H9 (cell line): ENCODE results near the gene GSG1L. TPM values are rescaled to one million over a fixed set of nuclear protein-coding genes. Genes with fewer than 3 reads are reported as not detected.
A peak's percentile ranks its signal among the peaks of the same experiment; 100 is the strongest.

Experiments used
- DNase-seq: peaks from one replicate; pipeline ENCODE4 v3.0.0-alpha.2; 2017
- H2AFZ ChIP-seq: one replicate; pipeline ENCODE4 v1.6.1; 2013; ENCODE audit warnings: mild to moderate bottlenecking, low read length, control low read depth, moderate library complexity
- H2AK5ac ChIP-seq: 2 replicates; pipeline ENCODE4 v1.6.1; 2013; ENCODE audit warnings: low read length, control low read depth, mixed read lengths; ENCODE audit not compliant: insufficient read length
- H2BK120ac ChIP-seq: one replicate; pipeline ENCODE4 v1.6.1; 2013; ENCODE audit warnings: low read depth, mild to moderate bottlenecking, low read length, control low read depth, inconsistent platforms; ENCODE audit not compliant: poor library complexity, severe bottlenecking
- H2BK12ac ChIP-seq: 2 replicates; pipeline ENCODE4 v1.6.1; 2013; ENCODE audit warnings: low read length, control low read depth, mixed read lengths, low read depth; ENCODE audit not compliant: insufficient read length
- H2BK15ac ChIP-seq: 2 replicates; pipeline ENCODE4 v1.6.1; 2013; ENCODE audit warnings: low read depth, low read length, control low read depth
- H2BK20ac ChIP-seq: one replicate; pipeline ENCODE4 v1.6.1; 2013; ENCODE audit warnings: low read depth, mild to moderate bottlenecking, low read length, control low read depth, inconsistent platforms; ENCODE audit not compliant: poor library complexity, severe bottlenecking
- H2BK5ac ChIP-seq: 2 replicates; pipeline ENCODE4 v1.6.1; 2013; ENCODE audit warnings: low read length, control low read depth, mixed read lengths; ENCODE audit not compliant: insufficient read length
- H3K14ac ChIP-seq: 2 replicates; pipeline ENCODE4 v1.6.1; 2013; ENCODE audit warnings: low read length, control low read depth; ENCODE audit not compliant: insufficient read depth
- H3K18ac ChIP-seq: 2 replicates; pipeline ENCODE4 v1.6.1; 2013; ENCODE audit warnings: low read depth, mild to moderate bottlenecking, mixed read lengths, low read length, control low read depth; ENCODE audit not compliant: insufficient read length
- H3K23ac ChIP-seq: 2 replicates; pipeline ENCODE4 v1.6.1; 2013; ENCODE audit warnings: low read length, control low read depth, mixed read lengths, low read depth; ENCODE audit not compliant: insufficient read length
- H3K23me2 ChIP-seq: 2 replicates; pipeline ENCODE4 v1.6.1; 2013; ENCODE audit warnings: low read depth, mild to moderate bottlenecking, mixed read lengths, low read length, control low read depth; ENCODE audit not compliant: insufficient read length, poor library complexity, severe bottlenecking
- H3K27ac ChIP-seq: 2 replicates; pipeline ENCODE4 v1.5.1; 2013; ENCODE audit warnings: low read length, control low read depth, mixed read lengths, low read depth; ENCODE audit not compliant: insufficient read length
- H3K27me3 ChIP-seq: 2 replicates; pipeline ENCODE4 v1.6.1; 2013; ENCODE audit warnings: low read length, control low read depth, inconsistent platforms; ENCODE audit not compliant: insufficient read depth
- H3K4ac ChIP-seq: 2 replicates; pipeline ENCODE4 v1.6.1; 2013; ENCODE audit warnings: low read depth, mild to moderate bottlenecking, control low read depth, inconsistent platforms, low read length, moderate library complexity
- H3K4me1 ChIP-seq: 2 replicates; pipeline ENCODE4 v1.6.1; 2013; ENCODE audit warnings: low read length, control low read depth, inconsistent platforms; ENCODE audit not compliant: insufficient read depth
- H3K4me2 ChIP-seq: 2 replicates; pipeline ENCODE4 v1.6.1; 2013; ENCODE audit warnings: low read length, control low read depth, mixed read lengths; ENCODE audit not compliant: insufficient read length, insufficient read depth
- H3K56ac ChIP-seq: 2 replicates; pipeline ENCODE4 v1.6.1; 2013; ENCODE audit warnings: low read depth, mild to moderate bottlenecking, mixed read lengths, low read length, control low read depth; ENCODE audit not compliant: insufficient read length
- H3K79me1 ChIP-seq: 2 replicates; pipeline ENCODE4 v1.6.1; 2013; ENCODE audit warnings: low read depth, mild to moderate bottlenecking, moderate library complexity, low read length, control low read depth, inconsistent platforms; ENCODE audit not compliant: insufficient read depth, poor library complexity, severe bottlenecking
- H3K79me2 ChIP-seq: 2 replicates; pipeline ENCODE4 v1.6.1; 2013; ENCODE audit warnings: low read length, control low read depth, inconsistent platforms; ENCODE audit not compliant: insufficient read depth
- H3K9ac ChIP-seq: 2 replicates; pipeline ENCODE4 v1.6.1; 2013; ENCODE audit warnings: low read length, control low read depth, mixed read lengths; ENCODE audit not compliant: insufficient read length; ENCODE audit errors: extremely low read depth
- H3K9me3 ChIP-seq: one replicate; pipeline ENCODE4 v1.6.1; 2013; ENCODE audit warnings: low read depth, low read length, inconsistent platforms; ENCODE audit not compliant: control insufficient read depth
- H3T11ph ChIP-seq: one replicate; pipeline ENCODE4 v1.6.1; 2013; ENCODE audit warnings: mild to moderate bottlenecking, low read length, control low read depth, inconsistent platforms
- H4K20me1 ChIP-seq: one replicate; pipeline ENCODE4 v1.6.1; 2013; ENCODE audit not compliant: control insufficient read depth, insufficient read length, insufficient read depth
- H4K5ac ChIP-seq: 2 replicates; pipeline ENCODE4 v1.6.1; 2013; ENCODE audit warnings: low read depth, mild to moderate bottlenecking, mixed read lengths, low read length, control low read depth; ENCODE audit not compliant: insufficient read length
- H4K8ac ChIP-seq: replicated peaks from 2 replicates; pipeline ENCODE4 v1.6.1; 2013; ENCODE audit warnings: low read length, control low read depth, mixed read lengths, low read depth; ENCODE audit not compliant: insufficient read length
- H4K91ac ChIP-seq: 2 replicates; pipeline ENCODE4 v1.6.1; 2013; ENCODE audit warnings: low read depth, mild to moderate bottlenecking, moderate library complexity, mixed read lengths, low read length, control low read depth; ENCODE audit not compliant: insufficient read length
- H3K27ac Mint-ChIP-seq, 3 experiments: 2 replicates in 2 of 3; 3 replicates in 1 of 3; pipeline ENCODE4 v1.8.0; 2020 to 2021; ENCODE audit warnings: mixed read lengths in 3 of 3, mild to moderate bottlenecking in 1 of 3, moderate library complexity in 1 of 3
- H3K27me3 Mint-ChIP-seq: 2 replicates; pipeline ENCODE4 v1.8.0; 2021; ENCODE audit warnings: low read depth, mild to moderate bottlenecking, moderate library complexity, mixed read lengths
- H3K36me3 Mint-ChIP-seq, 3 experiments: 2 replicates in 2 of 3; 3 replicates in 1 of 3; pipeline ENCODE4 v1.8.0; 2020 to 2021; ENCODE audit warnings: low read depth in 3 of 3, mixed read lengths in 3 of 3; ENCODE audit not compliant: insufficient read depth in 1 of 3
- H3K4me1 Mint-ChIP-seq, 2 experiments: 2 replicates each; pipeline ENCODE4 v1.8.0; 2020; ENCODE audit warnings: mixed read lengths in 2 of 2
- H3K4me3 Mint-ChIP-seq, 2 experiments: 2 replicates in 1 of 2; 3 replicates in 1 of 2; pipeline ENCODE4 v1.8.0; 2020 to 2021; ENCODE audit warnings: mild to moderate bottlenecking in 2 of 2, mixed read lengths in 2 of 2, moderate library complexity in 1 of 2
- H3K9me3 Mint-ChIP-seq, 2 experiments: 2 replicates in 1 of 2; 3 replicates in 1 of 2; pipeline ENCODE4 v1.8.0; 2020; ENCODE audit warnings: mild to moderate bottlenecking in 2 of 2, mixed read lengths in 2 of 2, moderate library complexity in 1 of 2
- CTCF ChIP-seq: fragments of 200-600 bp; sonication (generic); conservative IDR thresholded peaks from 3 replicates; pipeline ENCODE4 v1.8.0; 2021; ENCODE audit warnings: antibody characterized with exemption, mild to moderate bottlenecking
- WGBS: extraction: QIAGEN DNeasy Blood & Tissue Kit; methylation state at CpG from one replicate; pipeline ENCODE4 v1.1.7; 2013; ENCODE audit warnings: missing lambda C conversion rate, low lambda C conversion rate, mixed read lengths; ENCODE audit not compliant: insufficient read length; ENCODE audit errors: extremely low coverage; 5-methylcytosine and 5-hydroxymethylcytosine counted together
- total RNA-seq: library from RNA; stranded (reverse); gene quantifications from 2 replicates; pipeline ENCODE4 v1.2.1, GENCODE V29; 2021

The GSG1L gene
- total RNA-seq, 1 experiment from 2014 or later: 0.35 TPM

GRCh38 chr16:27754788-27755690 is 308.5 kb downstream of the GSG1L start:
- peaks cover 0 to 2% (median 1%) of the 10 kb centered on the region in 3 experiments; a peak in 3 of 7 replicates for H3K36me3 Mint-ChIP-seq
- Histone ChIP-seq H3K9ac (no peak overlapping the region), H2AK5ac (no peak overlapping the region), H2BK5ac (no peak overlapping the region), H4K8ac (no peak overlapping the region), H3K18ac (no peak overlapping the region), H3K27ac (no peak overlapping the region), H2BK120ac (no peak overlapping the region), H3T11ph (no peak overlapping the region), H3K4ac (no peak overlapping the region), H3K4me1 (no peaks in the 10 kb centered on the region), H3K23me2 (no peaks in the 10 kb centered on the region), H4K91ac (no peak overlapping the region), H3K14ac (no peak overlapping the region; the same call in 1 of the 2 replicates), H3K79me2 (no peaks in the 10 kb centered on the region), H3K27me3 (no peaks in the 10 kb centered on the region), H4K20me1 (no peaks in the 10 kb centered on the region), H2BK15ac (no peak overlapping the region), H4K5ac (no peak overlapping the region), H3K9me3 (no peaks in the 10 kb centered on the region), H3K79me1 (no peaks in the 10 kb centered on the region), H3K56ac (no peak overlapping the region), H2AFZ (no peak overlapping the region), H2BK12ac (no peak overlapping the region), H3K4me2 (no peak overlapping the region), H3K23ac (no peak overlapping the region), H2BK20ac (no peak overlapping the region)
- no CpG with 5 or more reads among the region's 11 CpGs for WGBS
- H3K9me3 Mint-ChIP-seq: no peaks in the 10 kb centered on the region; a peak in 1 of 5 replicates
- DNase-seq: no peak
- H3K4me1 Mint-ChIP-seq: peaks cover 12 to 15% of the 10 kb centered on the region in 2 experiments
- H3K27me3 Mint-ChIP-seq: no peaks in the 10 kb centered on the region
- peak overlapping the region in 2 of 3 experiments; percentile 14 to 76; a peak in 4 of 7 replicates for H3K27ac Mint-ChIP-seq
- TF ChIP-seq CTCF: peak; percentile 22; the same call in 1 of the 3 replicates
- H3K4me3 Mint-ChIP-seq: no peak overlapping the region; a peak in 1 of 5 replicates
